Activated T-cell treated with anti-CD3 and anti-CD28 coated beads for 24 hours (primary cell): Measurements from ENCODE around the gene ZBTB7A.

Source experiments
- DNase-seq: peaks from one replicate; pipeline ENCODE4 v3.0.0-alpha.2; 2020; ENCODE audit warnings: low read depth

ZBTB7A gene

DNA sequence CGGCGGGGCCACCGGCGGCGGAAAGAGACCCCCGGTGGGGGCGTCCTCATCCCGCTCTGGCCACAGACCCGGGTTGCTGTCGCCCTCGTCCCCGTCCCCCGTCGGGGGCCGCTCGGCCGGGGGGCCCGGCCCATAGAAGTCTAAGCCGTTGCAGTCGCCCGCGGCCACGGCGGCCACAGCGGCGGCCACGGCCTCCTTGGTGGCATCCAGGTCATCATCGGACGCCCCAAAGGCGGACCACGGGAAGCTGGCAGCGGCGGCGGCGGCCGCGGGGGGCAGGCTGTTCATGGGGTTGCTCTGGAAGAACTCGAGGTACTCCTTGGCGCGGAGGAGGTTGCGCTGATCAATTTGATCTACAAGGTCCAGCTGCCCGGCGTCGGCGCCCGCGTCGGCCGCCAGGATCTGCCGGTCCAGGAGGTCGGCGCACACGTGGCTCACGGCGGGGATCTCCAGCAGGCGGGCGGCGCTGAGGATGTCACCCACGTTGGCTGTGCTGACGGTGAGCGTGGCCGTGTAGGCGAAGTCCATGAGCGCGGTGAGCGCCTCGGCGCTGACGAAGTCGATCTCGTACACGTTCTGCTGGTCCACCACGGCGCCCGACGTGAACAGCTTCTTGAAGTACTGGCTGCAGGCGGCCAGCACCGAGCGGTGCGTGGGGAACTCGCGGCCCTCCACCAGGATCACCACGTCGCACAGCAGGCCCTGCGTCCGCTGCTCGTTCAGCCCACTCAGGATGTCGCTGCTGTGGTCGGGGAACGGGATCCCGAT, 12.1 kb downstream of the ZBTB7A start:
- DNase-seq = no peak

DNA sequence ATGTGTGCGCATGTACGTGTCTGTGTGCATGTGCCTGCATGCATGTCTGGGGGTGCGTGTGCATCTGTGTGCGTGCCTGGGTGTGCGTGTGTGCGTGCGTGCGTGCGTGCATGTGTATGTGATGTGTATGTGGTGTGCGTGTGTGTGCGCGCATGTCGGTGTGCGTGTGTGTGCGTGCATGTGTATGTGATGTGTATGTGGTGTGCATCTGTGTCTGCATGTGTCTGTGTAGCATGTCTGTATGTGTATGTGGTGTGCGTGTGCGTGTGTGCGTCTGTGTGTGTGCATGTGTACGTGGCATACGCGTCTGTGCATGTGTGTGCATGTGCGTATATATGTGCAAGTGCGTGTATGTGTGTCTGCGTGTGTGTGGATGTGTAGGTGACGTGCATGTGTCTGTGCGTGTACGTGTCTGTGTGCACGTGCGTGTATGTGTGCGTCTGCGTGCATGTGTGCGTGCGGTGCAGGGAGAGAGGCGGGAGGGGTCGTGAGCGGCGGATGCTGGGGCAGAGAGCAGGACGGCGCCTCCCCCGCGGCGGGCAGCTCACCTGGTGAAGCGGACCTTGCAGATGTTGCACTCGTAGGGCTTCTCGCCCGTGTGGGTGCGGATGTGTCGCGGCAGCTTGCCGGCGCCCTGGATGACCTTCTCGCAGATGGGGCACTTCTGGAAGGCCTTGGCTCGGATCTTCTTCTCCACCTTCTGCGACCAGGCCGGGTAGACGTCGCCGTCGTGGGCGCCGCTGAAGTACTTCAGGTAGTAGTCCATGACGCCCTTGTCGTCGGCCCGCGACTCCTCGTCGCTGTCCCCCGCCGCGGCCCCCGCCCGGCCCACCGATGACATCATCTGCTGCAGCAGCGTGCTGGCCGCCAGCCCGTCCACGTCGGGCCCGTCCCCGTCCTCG, 13.0 kb downstream of the ZBTB7A start:
- DNase-seq = no peak

DNA sequence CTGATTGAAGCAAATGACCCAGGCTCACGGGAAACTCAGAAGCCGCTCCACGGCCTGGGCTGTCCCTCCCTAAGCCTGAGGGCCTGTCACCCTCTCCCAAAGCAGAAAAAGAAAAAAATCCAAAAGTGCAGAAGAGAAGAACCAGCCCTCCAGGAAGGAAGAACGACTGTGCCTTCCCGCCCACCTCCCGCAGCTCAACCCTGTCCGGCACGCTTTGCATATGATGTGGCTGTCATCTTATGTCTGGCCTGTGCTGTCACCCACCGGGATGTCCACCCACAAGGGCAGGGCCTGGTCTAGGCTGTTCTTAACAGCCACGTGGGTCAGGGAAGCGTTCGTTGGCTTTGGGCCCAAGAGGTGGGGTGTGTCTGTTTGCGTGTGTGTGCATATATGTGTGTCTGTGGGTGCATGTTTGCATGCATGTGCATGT, 13.7 kb downstream of the ZBTB7A start:
- no peak for DNase-seq

DNA sequence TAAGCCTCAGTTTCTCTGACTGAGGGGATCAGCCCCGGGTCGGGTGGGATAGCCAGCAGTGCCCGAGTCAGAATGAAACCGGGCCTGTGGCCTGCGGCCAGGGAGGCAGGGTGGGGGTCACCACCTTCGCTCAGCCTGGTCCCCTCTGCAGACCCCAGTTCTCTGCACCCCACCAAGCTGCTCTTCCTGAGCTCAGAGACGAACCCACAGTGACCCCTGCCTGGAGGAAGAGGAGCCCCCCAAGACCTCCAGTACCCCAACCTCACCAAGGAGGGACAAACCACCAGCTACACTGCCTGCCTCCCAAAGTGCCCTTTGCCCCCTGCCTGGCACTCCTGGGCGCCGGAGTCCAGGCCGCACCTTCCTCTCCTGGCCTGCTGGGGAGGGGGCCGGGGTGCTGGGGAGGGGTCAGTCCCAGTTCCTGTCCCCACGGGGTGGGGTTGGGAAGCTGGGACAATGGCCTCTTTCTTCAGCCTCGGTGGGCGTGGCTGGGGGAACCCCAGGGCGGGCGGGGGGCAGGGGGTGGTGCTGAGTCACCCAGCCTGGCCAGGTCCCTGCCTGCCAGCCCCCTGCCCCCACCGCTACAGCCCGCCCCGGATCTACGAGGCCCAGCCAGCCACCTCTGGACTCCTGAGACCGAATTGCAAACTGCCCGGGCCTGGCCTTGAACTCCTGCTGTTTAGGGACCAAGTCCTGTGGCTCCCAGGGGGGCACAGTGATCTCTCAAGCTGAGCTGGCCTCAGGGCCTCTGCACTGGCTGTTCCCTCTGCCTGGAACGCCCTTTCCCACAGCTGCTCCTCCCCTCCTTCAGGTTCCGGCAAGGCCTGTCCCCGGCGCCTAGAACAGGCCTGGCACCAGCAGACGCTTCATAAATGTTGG, 14.3 kb downstream of the ZBTB7A start:
- DNase-seq = no peak

DNA sequence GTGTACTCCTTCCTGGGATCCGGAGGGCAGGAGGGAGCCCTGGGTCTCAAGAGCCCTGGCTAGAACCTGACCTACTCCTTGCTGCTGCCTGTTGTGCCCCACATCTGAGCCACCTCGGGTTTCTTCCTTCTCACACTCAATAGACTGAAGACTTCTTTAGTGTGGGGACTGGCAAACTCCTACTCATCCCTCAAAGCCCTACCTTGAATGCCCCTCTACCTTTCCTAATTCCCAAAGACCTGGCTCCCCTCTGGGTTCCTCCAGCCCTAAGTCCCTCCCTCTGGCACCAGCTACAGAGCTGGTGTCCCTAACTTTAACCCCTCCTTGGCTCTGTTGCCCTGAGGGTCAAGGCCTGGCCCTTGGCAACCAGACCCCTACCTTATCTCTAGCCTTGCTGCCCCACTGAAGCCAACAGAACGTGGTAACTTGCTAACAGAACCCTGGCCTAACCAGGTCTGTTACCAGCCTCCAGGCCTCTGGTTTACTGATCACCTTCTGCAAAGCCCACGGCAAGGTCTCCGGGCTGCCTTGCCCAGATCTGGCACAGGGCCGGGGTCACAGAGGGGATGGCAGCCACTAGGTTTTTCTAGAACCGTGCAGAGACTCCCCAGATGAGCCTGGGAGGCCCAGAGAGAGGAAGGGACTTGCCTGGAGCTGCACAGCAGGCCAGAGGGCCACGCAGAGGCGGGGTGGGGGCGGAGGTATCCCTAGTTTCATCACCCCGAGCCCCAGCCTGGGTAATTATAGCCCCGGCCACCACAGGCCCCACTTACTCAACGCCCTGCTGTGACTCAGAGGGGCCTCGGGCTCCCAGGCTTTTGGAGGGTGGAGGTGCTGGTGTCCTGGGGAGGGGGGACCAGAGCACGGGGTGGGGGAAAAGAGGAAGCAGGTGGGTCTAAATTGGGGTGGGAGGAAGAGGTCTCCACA, 15.3 kb downstream of the ZBTB7A start:
- DNase-seq = no peak

DNA sequence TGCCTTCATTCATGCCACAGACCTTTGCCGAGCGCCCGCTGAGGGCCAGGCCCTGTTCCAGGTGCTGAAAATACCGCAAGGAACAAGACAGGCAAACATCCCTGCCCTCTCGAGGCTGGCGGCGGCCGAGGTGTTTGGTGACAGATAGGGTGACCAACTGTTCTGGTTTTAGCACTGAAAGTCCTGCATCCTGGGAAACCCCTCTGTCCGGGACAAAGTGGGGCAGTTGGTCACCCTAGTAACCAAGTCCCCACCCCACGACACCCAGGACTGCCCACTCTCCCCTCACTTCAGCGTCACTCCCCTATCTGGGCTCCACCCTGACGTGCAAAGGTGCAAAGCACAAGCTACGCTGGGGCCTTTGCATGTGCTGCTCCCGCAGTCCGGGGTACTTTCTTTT, 17.3 kb downstream of the ZBTB7A start:
- no peak for DNase-seq

DNA sequence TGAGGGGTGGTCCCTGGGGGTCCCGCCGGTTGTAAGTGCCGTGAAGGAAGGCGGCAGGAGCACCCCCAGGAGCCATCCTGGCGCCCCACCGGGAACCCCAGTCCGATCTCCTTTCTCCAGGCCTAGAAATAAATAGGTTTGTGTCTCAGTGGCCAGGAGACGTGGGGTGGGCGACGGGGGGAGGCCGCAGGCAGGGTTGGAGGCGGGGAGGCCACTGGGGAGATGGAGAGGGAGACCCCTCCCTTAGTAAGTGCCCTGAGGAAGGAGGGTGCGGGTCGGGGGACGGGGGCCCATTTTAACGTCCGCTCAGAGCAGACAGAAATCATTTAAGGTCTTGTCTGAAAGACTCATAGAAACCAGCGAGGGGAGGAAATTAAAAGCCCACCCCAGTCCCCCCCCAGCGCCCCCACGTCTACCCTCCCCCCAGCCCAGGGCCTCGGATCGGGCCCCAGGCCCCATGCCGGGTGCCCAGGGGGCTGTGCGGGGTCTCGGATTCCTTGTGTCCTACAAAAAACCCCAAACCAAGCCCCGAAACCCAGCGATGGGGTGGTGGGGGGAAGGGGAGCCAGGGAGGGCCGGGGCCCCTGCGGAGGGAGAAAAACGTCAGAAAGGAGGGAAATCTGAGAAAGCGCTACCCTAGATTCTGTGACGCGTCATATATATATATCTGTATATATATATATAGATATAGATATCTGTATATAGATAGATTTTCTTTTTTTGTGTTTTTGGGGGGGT, 19.6 kb downstream of the ZBTB7A start:
- DNase-seq = no peak

DNA sequence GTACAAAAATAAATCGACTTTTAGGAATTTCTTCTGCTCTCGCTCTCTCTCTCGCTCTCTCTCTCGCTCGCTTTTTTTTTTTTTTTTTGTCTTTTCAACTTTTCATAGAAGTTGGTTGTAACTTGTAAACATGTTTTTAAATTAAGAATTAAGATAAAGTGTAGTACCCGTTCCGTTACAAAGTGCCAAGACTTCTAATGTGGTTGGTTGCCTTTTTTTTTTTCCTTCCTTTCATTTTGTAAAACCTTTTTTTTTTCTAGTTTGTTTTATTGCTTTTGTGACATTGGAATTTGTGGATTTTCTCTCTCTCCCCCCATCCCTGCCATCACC, 20.4 kb downstream of the ZBTB7A start:
- no peak for DNase-seq

DNA sequence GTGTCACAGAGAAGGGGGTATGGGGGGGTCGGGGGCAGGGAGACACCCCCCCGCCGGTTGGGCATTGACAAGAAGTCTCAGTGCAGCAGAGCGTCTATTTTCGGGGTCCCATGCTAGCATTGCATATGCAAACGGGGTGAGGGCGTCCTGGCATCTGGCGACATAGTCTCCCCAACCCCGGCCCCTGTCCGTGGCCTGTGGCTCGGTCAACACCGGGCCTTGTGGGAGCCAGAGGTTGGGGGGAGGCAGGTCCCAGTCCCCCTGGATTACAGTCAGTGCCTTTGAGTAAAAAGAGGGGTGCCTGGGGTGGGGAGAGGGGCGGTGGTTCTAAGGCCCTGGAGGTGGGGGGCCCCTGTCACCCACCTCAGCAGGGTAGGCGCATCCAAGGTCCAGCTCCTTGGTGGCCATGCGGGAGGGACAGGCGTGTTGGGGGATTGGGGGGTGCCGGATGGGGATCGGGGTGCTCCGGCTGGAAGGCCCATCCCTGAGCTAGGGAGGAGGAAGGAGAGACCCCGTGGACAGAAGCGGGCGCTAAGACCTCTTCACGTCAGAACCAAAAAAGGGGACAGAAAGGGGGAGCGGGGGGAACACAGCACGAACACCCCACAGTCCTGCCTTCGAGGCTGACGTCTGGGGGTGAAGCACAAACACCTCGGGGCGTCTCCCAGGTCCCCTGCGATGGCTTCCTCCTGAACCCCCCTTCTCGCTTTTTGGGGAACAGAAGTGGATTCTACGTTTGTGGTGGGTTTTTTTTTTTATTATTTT, 20.9 kb downstream of the ZBTB7A start:
- DNase-seq = no peak

DNA sequence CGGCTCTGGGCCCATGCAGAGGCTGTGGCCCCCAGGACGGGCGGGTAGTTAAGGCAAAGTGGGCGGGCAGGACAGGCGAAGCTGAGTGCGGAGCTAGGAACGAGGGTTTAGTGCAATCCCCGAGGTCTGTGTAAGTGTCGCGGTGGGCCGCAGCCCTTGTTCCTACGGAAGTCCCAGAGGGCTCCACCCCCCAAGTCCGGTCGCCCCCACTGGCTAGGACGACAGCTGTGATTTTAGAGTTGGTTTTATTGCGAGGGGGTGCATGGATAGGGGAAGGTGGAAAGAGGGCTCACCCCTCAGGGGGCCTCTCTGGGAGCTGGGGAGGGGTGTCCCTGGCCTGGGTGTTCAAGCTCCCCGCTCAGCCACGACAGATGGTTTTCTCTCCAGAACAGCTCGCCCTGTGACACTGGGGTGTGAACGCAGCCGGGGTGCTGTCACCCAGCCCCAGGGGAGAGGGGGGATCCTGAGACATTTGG, 21.7 kb downstream of the ZBTB7A start:
- no peak for DNase-seq

DNA sequence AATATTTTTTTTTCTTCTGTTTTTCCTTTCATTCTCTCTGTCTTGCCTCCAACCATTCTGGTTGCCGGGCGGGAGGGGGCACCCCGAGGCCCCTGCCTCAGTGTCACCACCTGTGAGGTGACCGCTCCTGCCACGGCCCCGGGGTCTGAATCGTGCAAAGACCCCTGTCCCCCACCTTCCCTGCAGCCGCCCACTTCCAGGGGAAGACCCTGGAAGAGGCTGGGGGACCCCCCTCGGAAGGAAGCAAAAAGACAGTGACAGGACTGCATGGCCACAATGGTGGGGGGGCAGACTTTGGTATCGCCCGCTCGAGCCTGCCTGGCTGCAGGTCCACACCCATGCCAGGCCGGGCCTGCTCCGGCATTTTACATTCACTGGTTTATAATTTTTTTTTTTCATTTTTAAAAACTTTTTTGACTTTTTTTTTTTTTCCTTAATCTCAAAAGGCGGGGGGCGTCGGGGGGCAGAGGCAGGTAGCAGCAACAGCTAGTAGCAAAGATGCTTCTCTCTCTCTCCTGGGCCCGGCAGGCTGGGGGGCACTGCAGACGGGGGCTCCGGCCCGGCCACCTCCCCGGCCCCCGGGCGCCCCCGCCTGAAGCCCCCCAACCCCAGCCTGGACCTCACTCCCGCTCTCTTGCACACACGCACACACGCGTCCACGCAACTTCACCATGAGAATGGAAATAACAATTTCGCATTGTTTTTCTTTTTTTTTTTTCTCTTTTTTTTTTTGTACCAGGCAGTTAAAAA, 22.6 kb downstream of the ZBTB7A start:
- no peak for DNase-seq

DNA sequence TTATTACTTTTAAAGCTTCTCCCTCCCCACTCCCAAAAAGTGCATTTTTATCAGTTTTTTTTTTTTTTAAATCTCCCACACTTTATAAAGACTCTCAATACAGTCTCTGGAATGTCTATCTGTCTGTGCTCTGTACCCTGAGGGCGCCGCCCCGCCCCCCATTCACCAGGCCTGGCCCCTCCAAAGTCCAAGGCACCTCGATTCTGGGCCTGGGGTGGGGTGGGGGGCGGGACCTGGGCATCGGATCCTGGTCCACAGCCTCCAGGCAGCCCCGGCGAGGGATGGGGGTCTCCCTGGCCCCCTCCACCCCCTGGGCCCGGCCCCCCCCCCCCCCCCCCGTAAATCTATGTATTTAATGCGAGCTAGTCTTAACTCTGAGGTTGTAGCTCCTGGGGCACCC, 23.3 kb downstream of the ZBTB7A start:
- no peak for DNase-seq

DNA sequence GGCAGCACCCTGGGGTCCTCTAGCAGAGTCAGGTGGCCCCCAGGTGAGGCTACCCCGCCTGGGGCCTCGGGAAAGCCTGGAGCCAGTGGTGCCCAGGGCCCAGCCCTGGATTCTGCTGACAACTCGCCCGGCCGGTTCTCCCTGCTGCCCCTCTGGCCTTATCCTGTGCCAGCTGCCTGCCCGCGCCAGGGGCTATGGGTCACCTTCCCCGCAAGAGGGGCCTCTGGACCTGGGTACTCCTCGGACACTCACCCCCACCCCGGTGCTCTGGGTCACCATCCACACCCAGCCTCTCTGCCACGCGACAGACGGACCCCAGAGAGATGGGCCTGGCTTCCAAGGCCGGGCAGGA, 24.0 kb downstream of the ZBTB7A start:
- DNase-seq = no peak

DNA sequence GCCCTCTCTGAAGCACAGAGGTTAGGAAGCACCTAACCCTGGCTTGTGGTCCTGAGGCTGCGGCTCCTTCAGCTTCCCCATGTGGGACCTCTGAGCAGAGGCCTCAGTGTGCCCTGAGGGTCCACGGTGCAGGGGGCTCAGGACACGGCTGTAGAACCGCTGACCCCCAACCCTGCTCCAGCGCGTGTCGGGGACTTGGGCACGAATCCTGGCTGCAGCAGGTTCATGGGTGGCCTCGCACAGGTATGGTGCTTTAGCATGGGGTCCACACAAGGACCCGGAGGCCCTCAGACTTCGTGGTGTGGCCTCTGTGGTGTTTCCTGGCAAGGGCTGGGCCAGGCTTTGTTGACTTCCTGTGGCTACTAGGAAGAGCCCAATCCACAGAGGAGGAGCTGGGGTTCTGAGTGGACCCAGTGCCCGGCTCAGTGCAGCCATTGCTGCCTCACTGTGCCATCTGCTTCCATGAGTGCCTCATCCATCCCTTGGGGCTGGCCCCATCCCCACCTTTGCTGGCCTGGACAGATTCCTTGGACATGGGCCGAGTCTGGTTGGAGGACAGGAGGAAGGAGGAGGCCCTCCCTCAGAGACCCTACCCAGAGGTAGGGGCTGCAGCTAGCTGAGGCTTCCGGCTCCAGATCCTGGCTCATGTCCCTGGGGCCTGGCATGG, 24.5 kb downstream of the ZBTB7A start:
- DNase-seq = no peak

DNA sequence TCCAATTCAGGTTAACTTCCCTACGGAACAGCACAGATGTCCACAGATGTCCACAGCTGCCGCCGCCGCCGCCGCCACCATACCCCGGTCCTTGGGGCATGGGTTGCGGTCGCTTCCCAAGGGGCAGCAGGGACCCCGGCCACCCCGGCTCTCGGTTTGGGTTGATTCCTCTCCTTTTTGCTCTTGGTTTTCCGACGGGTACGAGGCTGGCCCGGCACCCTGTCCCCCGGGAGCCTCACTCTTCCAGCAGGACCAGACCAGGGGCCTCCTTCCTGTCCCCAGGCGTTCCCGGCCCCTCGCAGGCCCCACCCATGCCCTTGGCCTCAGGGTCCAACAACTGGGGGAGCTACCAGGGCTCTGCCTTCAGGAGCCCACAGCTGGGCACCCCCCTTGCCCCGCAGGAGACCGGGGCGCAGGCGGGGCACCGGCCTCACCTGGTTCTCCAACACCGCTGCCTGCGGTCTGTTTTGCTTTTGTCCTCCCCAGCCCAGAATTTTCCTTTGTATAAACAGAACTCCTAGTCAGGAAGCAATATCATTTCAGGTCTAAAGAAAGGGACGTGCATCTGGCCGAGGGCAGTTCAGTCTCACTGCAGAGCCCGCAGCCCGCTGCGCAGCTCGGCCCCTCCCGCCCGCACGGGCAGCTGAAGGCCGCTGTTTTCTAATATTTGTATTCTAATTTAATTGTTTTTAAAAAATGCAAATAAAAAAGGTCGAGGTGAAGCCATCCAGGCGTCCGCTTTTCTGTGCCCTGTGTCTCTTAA, 27.9 kb downstream of the ZBTB7A start:
- no peak for DNase-seq

DNA sequence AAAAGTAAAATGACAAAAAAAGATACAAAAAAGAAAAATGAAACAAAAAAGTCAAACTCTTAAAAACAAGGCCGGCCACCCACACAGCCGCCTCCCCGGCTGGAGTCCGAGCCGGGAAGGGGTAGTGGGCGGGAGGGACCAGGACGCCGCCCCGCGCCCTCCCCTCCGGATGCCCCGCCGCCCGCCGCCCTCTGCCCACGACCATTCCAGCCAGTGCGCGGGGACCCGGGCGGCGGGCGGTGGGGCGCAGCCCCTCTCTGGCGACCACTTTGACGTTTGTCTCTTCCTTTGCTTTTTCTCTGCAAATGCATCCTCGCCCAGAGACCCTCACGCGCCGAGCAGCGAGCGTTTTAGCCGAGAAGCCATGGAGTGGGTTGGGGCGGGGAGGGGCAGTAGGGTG, 28.6 kb downstream of the ZBTB7A start:
- DNase-seq = no peak

DNA sequence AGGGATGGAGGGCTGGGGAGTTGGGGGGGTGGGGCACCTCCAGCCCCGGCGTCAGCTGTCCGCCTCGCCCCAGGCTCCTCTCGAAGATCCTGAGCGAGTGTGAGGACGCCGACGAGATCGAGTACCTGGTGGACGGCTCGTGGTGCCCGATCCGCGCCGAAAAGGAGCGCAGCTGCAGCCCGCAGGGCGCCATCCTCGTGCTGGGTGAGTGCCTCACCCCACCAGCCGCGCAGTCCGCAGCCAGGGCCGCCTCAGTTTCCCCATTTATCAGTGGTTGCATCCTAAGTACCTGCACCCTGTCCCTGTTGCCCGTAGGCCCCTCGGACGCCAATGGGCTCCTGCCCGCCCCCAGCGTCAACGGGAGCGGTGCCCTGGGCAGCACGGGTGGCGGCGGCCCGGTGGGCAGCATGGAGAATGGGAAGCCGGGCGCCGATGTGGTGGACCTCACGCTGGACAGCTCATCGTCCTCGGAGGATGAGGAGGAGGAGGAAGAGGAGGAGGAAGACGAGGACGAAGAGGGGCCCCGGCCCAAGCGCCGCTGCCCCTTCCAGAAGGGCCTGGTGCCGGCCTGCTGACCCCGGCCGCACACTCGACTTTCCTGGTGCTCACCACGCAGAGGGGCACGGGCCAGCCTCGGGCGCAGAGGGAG, 29.3 kb downstream of the ZBTB7A start:
- DNase-seq = no peak
